ENCODE results near the gene RBM45.

The RBM45 gene

DNA sequence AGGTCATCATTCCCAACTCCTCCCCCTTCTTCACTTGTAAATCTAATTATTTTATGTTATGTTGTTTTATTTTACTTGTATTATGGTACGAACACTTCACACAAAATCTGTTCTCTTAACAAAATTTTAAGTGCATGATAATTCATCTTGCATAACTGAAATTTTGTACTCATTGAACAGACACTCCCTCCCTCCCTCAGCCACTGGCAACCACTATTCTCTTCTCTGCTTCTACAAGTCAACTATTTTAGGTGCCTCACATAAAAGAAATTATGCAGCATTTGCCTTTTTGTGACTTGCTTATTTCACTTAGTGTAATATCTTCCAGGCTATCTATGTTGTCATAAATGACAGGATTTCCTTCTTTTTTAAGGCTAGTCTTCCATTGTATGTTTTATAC is 51.7 kb downstream of the RBM45 start:
- no peak for DNase-seq

- DNase-seq: no peak
These were observed 61.4 kb downstream of the RBM45 start for GRCh38 chr2:178173657-178174056.

DNA sequence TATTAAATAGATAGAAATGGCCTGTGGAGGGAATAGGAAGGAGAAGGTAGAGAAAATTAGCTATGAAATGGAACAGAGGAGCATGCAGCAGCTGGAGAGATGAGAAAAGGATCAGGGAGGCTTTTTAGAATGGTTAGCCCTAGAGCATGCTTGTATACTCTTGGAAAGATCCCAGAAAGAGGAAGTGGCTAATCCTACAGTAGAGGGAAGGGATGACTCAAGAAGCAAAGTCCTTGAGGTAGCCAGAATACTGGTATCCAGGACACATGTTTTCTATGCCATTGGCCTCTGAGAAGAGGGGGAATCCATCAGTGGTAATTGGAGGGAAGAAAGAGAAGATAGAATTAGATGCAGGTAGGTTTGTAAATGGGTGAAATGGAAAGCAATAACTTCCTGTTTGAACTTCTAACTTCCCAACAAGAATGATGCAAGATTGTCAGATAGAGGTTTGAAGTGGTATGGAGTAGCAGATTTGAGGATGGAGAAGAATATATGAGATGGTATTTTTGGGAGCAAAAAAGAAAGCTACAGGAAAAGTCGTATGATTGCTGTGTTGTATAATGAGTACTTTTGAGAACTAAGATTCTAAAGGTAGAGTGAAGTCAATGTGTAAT is 64.9 kb downstream of the RBM45 start:
- peak; percentile 58 for DNase-seq

Measured in EL (cell line).